Neural crest cell (in vitro differentiated cells): ENCODE data around the gene MINPP1. TPM values are rescaled to one million over a fixed set of nuclear protein-coding genes. Genes with fewer than 3 reads are reported as not detected.

Experiments used
- DNase-seq: peaks from one replicate; pipeline ENCODE4 v3.0.0; 2021; ENCODE audit warnings: low read depth, mixed read lengths, low spot score
- H3K27ac Mint-ChIP-seq: one replicate; pipeline ENCODE4 v1.8.0; 2021; ENCODE audit warnings: mild to moderate bottlenecking, mixed read lengths; ENCODE audit not compliant: unreplicated experiment
- H3K27me3 Mint-ChIP-seq: 2 replicates; pipeline ENCODE4 v1.8.0; 2021; ENCODE audit warnings: low read depth, mild to moderate bottlenecking, mixed read lengths
- H3K36me3 Mint-ChIP-seq: 2 replicates; pipeline ENCODE4 v1.8.0; 2021; ENCODE audit warnings: low read depth, mild to moderate bottlenecking, mixed read lengths
- H3K4me1 Mint-ChIP-seq: 2 replicates; pipeline ENCODE4 v1.8.0; 2021; ENCODE audit warnings: mixed read lengths
- H3K4me3 Mint-ChIP-seq: one replicate; pipeline ENCODE4 v1.8.0; 2021; ENCODE audit warnings: mild to moderate bottlenecking, mixed read lengths
- H3K9me3 Mint-ChIP-seq: 2 replicates; pipeline ENCODE4 v1.8.0; 2021; ENCODE audit warnings: mixed read lengths
- CTCF ChIP-seq: fragments of 200-600 bp; sonication (generic); conservative IDR thresholded peaks from 2 replicates; pipeline ENCODE4 v1.5.0; 2021; ENCODE audit warnings: antibody characterized with exemption, mild to moderate bottlenecking
- total RNA-seq: library from RNA; stranded (reverse); gene quantifications from 2 replicates; pipeline ENCODE4 v1.2.1, GENCODE V29; 2021

MINPP1 gene
- total RNA-seq, 1 donor from 2014 or later, result 23.9 TPM

DNA sequence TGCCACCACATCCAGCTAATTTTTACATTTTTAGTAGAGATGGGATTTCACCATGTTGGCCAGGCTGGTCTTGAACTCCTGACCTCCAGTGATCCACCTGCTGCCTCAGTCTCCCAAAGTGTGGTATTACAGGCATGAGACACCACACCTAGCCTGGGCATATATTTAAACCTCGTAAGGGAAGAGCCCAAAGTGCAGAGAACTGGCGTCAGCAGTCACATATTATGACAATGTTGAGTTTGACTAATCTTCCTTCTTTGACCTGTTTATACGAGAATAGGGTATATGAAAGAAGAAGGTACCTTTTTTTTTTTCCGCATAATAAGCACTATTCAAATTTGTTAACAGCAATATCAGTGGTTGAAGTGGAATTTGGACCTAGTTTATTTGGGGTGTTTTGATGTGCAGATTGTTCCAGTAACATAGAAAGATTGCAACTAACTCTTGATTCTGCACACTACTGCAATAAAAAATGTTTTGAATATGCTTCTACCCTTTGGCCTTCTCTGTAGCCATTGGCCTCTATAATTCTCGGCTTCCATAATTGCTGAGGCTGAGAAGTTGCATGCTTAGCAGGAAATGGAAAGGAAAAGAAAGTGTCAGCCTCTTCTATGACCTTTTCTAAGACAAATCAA, 55.9 kb downstream of the MINPP1 start:
- Mint-ChIP-seq H3K36me3 (peaks cover under 1% of the 10 kb centered on the region), H3K4me3 (no peak overlapping the region), H3K9me3 (peaks cover 4% of the 10 kb centered on the region), H3K27me3 (no peaks in the 10 kb centered on the region), H3K4me1 (no peaks in the 10 kb centered on the region), H3K27ac (no peak overlapping the region)
- no peak for DNase-seq
- no peak for TF ChIP-seq CTCF

- TF ChIP-seq CTCF, result no peak
- peaks cover 9% of the 10 kb centered on the region for H3K9me3 Mint-ChIP-seq
- no peaks in the 10 kb centered on the region for H3K4me1 Mint-ChIP-seq
- no peak overlapping the region for H3K27ac Mint-ChIP-seq
- no peak overlapping the region for H3K4me3 Mint-ChIP-seq
- no peaks in the 10 kb centered on the region for H3K27me3 Mint-ChIP-seq
- peaks cover 2% of the 10 kb centered on the region for H3K36me3 Mint-ChIP-seq
- DNase-seq, result no peak
Measured at GRCh38 chr10:87562750-87563149, 58.1 kb downstream of the MINPP1 start.

GRCh38 chr10:87565010-87565409, 60.3 kb downstream of the MINPP1 start:
- H3K4me3 Mint-ChIP-seq, result no peak overlapping the region
- TF ChIP-seq CTCF, result no peak
- H3K36me3 Mint-ChIP-seq, result peaks cover 2% of the 10 kb centered on the region
- H3K27me3 Mint-ChIP-seq, result no peaks in the 10 kb centered on the region
- no peaks in the 10 kb centered on the region for H3K4me1 Mint-ChIP-seq
- DNase-seq, result no peak
- peaks cover 9% of the 10 kb centered on the region for H3K9me3 Mint-ChIP-seq
- H3K27ac Mint-ChIP-seq, result no peak overlapping the region

DNA sequence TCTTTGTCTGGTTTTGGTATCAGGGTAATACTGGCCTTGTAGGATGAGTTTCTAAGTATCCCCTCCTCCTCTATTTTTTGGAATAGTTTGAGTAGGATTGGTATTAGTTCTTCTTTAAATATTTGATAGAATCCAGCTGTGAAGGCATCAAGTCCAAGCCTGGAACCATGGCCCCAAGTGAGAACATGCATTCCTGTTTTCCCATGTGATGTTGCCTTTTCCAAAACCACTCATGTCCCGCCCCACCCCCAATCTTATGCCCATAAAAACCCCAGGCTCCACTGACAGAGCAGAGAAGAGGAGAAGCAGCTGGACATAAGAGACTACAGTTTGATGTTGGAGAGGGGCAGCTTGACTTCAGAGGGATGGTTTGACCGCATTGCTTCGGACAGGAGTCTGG, 71.2 kb downstream of the MINPP1 start:
- TF ChIP-seq CTCF, result no peak
- no peak overlapping the region for H3K4me3 Mint-ChIP-seq
- no peak for DNase-seq
- H3K36me3 Mint-ChIP-seq, result no peaks in the 10 kb centered on the region
- peaks cover 11% of the 10 kb centered on the region for H3K9me3 Mint-ChIP-seq
- H3K4me1 Mint-ChIP-seq, result no peaks in the 10 kb centered on the region
- no peak overlapping the region for H3K27ac Mint-ChIP-seq
- peaks cover 3% of the 10 kb centered on the region for H3K27me3 Mint-ChIP-seq

GRCh38 chr10:87578160-87578841, 73.6 kb downstream of the MINPP1 start:
- Mint-ChIP-seq H3K4me3 (no peak overlapping the region), H3K9me3 (no peaks in the 10 kb centered on the region), H3K4me1 (no peaks in the 10 kb centered on the region), H3K27ac (peak overlapping the region; percentile 37), H3K27me3 (peaks cover 3% of the 10 kb centered on the region), H3K36me3 (no peaks in the 10 kb centered on the region)
- no peak for TF ChIP-seq CTCF
- DNase-seq, result no peak
